ENCODE data around the gene ZNF512. TPM values are rescaled to one million over a fixed set of nuclear protein-coding genes. Genes with fewer than 3 reads are reported as not detected.

The ZNF512 gene
- total RNA-seq, 4 donors from 2014 or later, result 39.2 to 70.6 (median 50.3) TPM

GRCh38 chr2:27655155-27655951, 72.5 kb downstream of the ZNF512 start:
- peaks cover 67 to 81% of the 10 kb centered on the region in 2 donors for H3K36me3 ChIP-seq
- WGBS, 2 donors, result 78 to 86% methylated on average over 7 of the region's 7 CpGs

DNA sequence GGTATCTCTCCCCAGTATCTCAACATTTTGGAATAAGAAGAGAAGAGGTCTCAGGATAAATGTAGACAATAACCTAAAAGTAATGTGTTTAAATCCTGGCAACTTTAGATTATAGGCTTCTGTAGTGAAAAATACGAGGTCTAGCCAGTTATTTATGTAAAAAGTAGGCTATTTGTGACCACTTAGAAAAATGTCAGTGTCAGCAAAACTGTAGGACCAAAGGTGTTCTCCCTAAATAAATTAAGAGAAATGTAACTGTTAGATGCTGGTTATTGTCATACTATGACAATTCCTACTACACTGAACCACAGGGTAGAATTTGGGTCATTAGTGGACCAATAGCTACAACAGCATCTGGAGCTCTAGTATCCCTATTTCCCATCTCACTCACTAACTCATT, 78.5 kb downstream of the ZNF512 start:
- H3K36me3 ChIP-seq, result peaks cover 30 to 39% of the 10 kb centered on the region in 2 donors
- H3K4me1 ChIP-seq, result peaks cover 16 to 17% of the 10 kb centered on the region in 2 donors
- no peaks in the 10 kb centered on the region for H3K9me3 ChIP-seq
- H3K27ac ChIP-seq, result no peak overlapping the region
- no peaks in the 10 kb centered on the region for H3K27me3 ChIP-seq
- no peak for TF ChIP-seq POLR2A (IDR thresholded peaks at IDR 0.05)
- TF ChIP-seq, protein P1, sequence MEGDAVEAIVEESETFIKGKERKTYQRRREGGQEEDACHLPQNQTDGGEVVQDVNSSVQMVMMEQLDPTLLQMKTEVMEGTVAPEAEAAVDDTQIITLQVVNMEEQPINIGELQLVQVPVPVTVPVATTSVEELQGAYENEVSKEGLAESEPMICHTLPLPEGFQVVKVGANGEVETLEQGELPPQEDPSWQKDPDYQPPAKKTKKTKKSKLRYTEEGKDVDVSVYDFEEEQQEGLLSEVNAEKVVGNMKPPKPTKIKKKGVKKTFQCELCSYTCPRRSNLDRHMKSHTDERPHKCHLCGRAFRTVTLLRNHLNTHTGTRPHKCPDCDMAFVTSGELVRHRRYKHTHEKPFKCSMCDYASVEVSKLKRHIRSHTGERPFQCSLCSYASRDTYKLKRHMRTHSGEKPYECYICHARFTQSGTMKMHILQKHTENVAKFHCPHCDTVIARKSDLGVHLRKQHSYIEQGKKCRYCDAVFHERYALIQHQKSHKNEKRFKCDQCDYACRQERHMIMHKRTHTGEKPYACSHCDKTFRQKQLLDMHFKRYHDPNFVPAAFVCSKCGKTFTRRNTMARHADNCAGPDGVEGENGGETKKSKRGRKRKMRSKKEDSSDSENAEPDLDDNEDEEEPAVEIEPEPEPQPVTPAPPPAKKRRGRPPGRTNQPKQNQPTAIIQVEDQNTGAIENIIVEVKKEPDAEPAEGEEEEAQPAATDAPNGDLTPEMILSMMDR (IDR thresholded peaks at IDR 0.05), result no peak
- intact Hi-C loops (cut with DNase I), result loop anchor here (10.0 kb wide), 1 partner anchor 167 kb away; the partner anchor contains the start of genes FNDC4 and GCKR
- WGBS, 2 donors, result 93 to 98% methylated on average over 1 of the region's 1 CpG
- no peak for DNase-seq
- H3K4me3 ChIP-seq (replicated peaks in 1 of 3), result no peak overlapping the region

More at GRCh38 chr2:27655155-27655951, 72.5 kb downstream of the ZNF512 start:
- H3K9me3 ChIP-seq, result no peaks in the 10 kb centered on the region
- no peak for TF ChIP-seq POLR2A (IDR thresholded peaks at IDR 0.05)
- TF ChIP-seq, protein P1 (IDR thresholded peaks at IDR 0.05), result no peak
- H3K4me3 ChIP-seq (replicated peaks in 1 of 3), result no peak overlapping the region
- H3K27ac ChIP-seq, result no peak overlapping the region
- no peaks in the 10 kb centered on the region for H3K27me3 ChIP-seq
- DNase-seq, result no peak
- no peaks in the 10 kb centered on the region for H3K4me1 ChIP-seq
- intact Hi-C loops (cut with DNase I), result no loop called here

GRCh38 chr2:27663285-27664153, 80.7 kb downstream of the ZNF512 start, which contains the start of the genes SLC4A1AP and SUPT7L:
Gene SLC4A1AP (plus strand): TSS chr2:27663889. CDS start chr2:27663915, 26 bp downstream.
Gene SUPT7L (minus strand): TSS chr2:27663614. CDS start chr2:27662192, 1,422 bp downstream.
- H3K27ac ChIP-seq, result peak within 1 kb of the TSS; percentile 54 to 89 (median 88)
- TF ChIP-seq, protein P1 (IDR thresholded peaks at IDR 0.05), result peak in 1 of 6 experiments; percentile 12
- no peak for TF ChIP-seq POLR2A (IDR thresholded peaks at IDR 0.05)
- peak within 1 kb of the TSS; percentile 62 to 84 (median 68) for H3K4me3 ChIP-seq (replicated peaks in 1 of 3)
- H3K4me1 ChIP-seq, result peaks cover 16 to 17% of the 10 kb centered on the region in 2 donors
- peaks cover 23 to 27% of the 10 kb centered on the region in 2 donors for H3K36me3 ChIP-seq
- no peaks in the 10 kb centered on the region for H3K9me3 ChIP-seq
- WGBS, 2 donors, result 0 to 1% methylated on average over 54 to 56 of the region's 56 CpGs
- intact Hi-C loops (cut with DNase I), result loop anchor here (10.0 kb wide), 1 partner anchor 169 kb away; the partner anchor contains the start of genes FNDC4 and GCKR
- peak; percentile 61 to 62 for DNase-seq
- H3K27me3 ChIP-seq, result no peaks in the 10 kb centered on the region

DNA sequence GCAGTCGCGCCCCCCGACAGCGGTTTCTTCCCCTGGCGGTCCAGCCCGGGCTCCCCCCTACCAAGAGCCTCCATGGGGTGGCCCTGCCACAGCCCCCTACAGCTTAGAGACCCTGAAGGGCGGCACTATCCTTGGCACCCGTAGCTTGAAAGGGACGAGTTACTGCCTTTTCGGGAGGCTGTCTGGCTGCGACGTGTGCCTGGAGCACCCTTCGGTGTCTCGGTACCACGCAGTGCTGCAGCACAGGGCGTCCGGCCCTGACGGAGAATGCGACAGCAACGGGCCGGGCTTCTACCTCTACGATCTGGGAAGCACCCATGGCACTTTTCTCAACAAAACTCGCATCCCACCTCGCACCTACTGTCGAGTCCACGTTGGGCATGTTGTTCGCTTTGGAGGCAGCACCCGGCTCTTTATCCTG, 81.3 kb downstream of the ZNF512 start:
- DNase-seq, result no peak
- Histone ChIP-seq H3K4me1 (peaks cover 16 to 17% of the 10 kb centered on the region in 2 donors), H3K4me3 (replicated peaks in 1 of 3) (peak overlapping the region; percentile 62 to 84 (median 68)), H3K27ac (peak overlapping the region in 2 of 3 donors; percentile 88 to 89), H3K36me3 (peaks cover 29 to 34% of the 10 kb centered on the region in 2 donors), H3K27me3 (no peaks in the 10 kb centered on the region), H3K9me3 (no peaks in the 10 kb centered on the region)
- intact Hi-C loops (cut with DNase I), result loop anchor here (10.0 kb wide), 1 partner anchor 169 kb away; the partner anchor contains the start of genes FNDC4 and GCKR
- TF ChIP-seq, protein P1 (IDR thresholded peaks at IDR 0.05), result no peak
- TF ChIP-seq POLR2A (IDR thresholded peaks at IDR 0.05), result no peak
- 1 to 3% methylated on average over 9 to 27 of the region's 28 CpGs for WGBS, 2 donors
